ENCODE measurements around the gene MEGF8.

Gene MEGF8

GRCh38 chr19:42278452-42279154 lies 46.8 kb upstream of the MEGF8 start:
- H2AFZ ChIP-seq (ENCODE audit: low read depth, low read length) = no peak overlapping the region
- peaks cover 44% of the 10 kb centered on the region for H3K4me1 ChIP-seq (ENCODE audit: low read length)
- peaks cover 6% of the 10 kb centered on the region; the same call in 1 of the 2 replicates for H3K79me2 ChIP-seq (ENCODE audit: low read length)
- peak overlapping the region; percentile 96 for H3K4me2 ChIP-seq (ENCODE audit: low read length)
- H3K27me3 ChIP-seq (ENCODE audit: low read depth, low read length) = no peaks in the 10 kb centered on the region
- peaks cover 16% of the 10 kb centered on the region for H3K36me3 ChIP-seq (replicated peaks; ENCODE audit: low read depth, low read length)
- no peak overlapping the region for H3K27ac ChIP-seq (ENCODE audit: low read length)
- H3K4me3 ChIP-seq (ENCODE audit: low read length) = no peak overlapping the region
- 0 out of 2 replicates have a peak overlapping the region, but pooled peaks have one; percentile 95 for H3K9ac ChIP-seq (ENCODE audit: low read length)
- no peaks in the 10 kb centered on the region for H4K20me1 ChIP-seq (ENCODE audit: insufficient read depth, low read length)
- H3K9me3 ChIP-seq (ENCODE audit: insufficient read depth, low read length) = no peaks in the 10 kb centered on the region
- TF ChIP-seq CTCF (IDR thresholded peaks at IDR 0.05; ENCODE audit: low read depth, low read length) = no peak
- no peak for TF ChIP-seq EZH2phosphoT487 (IDR thresholded peaks at IDR 0.05; ENCODE audit: low read depth)

GRCh38 chr19:42279155-42279901 lies 46.1 kb upstream of the MEGF8 start:
- H3K27ac ChIP-seq (ENCODE audit: low read length) = peak overlapping the region; percentile 81
- no peak overlapping the region for H2AFZ ChIP-seq (ENCODE audit: low read depth, low read length)
- TF ChIP-seq CTCF (IDR thresholded peaks at IDR 0.05; ENCODE audit: low read depth, low read length) (no peak), EZH2phosphoT487 (IDR thresholded peaks at IDR 0.05; ENCODE audit: low read depth) (no peak)

GRCh38 chr19:42279902-42280814 lies 45.3 kb upstream of the MEGF8 start:
- H3K27me3 ChIP-seq (ENCODE audit: low read depth, low read length) = no peaks in the 10 kb centered on the region
- peaks cover 50% of the 10 kb centered on the region for H3K4me1 ChIP-seq (ENCODE audit: low read length)
- no peak overlapping the region for H2AFZ ChIP-seq (ENCODE audit: low read depth, low read length)
- H4K20me1 ChIP-seq (ENCODE audit: insufficient read depth, low read length) = peaks cover 6% of the 10 kb centered on the region
- peak overlapping the region; percentile 95 for H3K9ac ChIP-seq (ENCODE audit: low read length)
- peaks cover 2% of the 10 kb centered on the region for H3K36me3 ChIP-seq (replicated peaks; ENCODE audit: low read depth, low read length)
- peak overlapping the region; percentile 96 for H3K4me2 ChIP-seq (ENCODE audit: low read length)
- peak overlapping the region; percentile 85 for H3K4me3 ChIP-seq (ENCODE audit: low read length)
- H3K79me2 ChIP-seq (ENCODE audit: low read length) = peaks cover 12% of the 10 kb centered on the region
- no peaks in the 10 kb centered on the region for H3K9me3 ChIP-seq (ENCODE audit: insufficient read depth, low read length)
- no peak for TF ChIP-seq EZH2phosphoT487 (IDR thresholded peaks at IDR 0.05; ENCODE audit: low read depth)
- peak; percentile 90 for TF ChIP-seq CTCF (IDR thresholded peaks at IDR 0.05; ENCODE audit: low read depth, low read length)
- peak overlapping the region; percentile 81 for H3K27ac ChIP-seq (ENCODE audit: low read length)

More at GRCh38 chr19:42279155-42279901, 46.1 kb upstream of the MEGF8 start:
- Histone ChIP-seq H3K79me2 (ENCODE audit: low read length) (peaks cover 6% of the 10 kb centered on the region; the same call in 1 of the 2 replicates), H3K27me3 (ENCODE audit: low read depth, low read length) (no peaks in the 10 kb centered on the region), H4K20me1 (ENCODE audit: insufficient read depth, low read length) (no peaks in the 10 kb centered on the region), H3K9ac (ENCODE audit: low read length) (peak overlapping the region; percentile 95), H3K4me2 (ENCODE audit: low read length) (peak overlapping the region; percentile 96), H3K4me1 (ENCODE audit: low read length) (peaks cover 44% of the 10 kb centered on the region), H3K9me3 (ENCODE audit: insufficient read depth, low read length) (no peaks in the 10 kb centered on the region), H3K36me3 (replicated peaks; ENCODE audit: low read depth, low read length) (peaks cover 9% of the 10 kb centered on the region), H3K4me3 (ENCODE audit: low read length) (peak overlapping the region; percentile 85)
